Stimulated activated CD8-positive, alpha-beta memory T cell treated with anti-CD3 and anti-CD28 coated beads, Interleukin-15, amount 100 ng/mL, for 4 hours (primary cell): ENCODE measurements around the gene UBD.

ENCODE experiments used
- DNase-seq, 2 donors: peaks; one replicate each; pipeline ENCODE4 v3.0.0-alpha.2; 2020; ENCODE audit warnings: low read depth in 2 of 2

Gene UBD

DNA sequence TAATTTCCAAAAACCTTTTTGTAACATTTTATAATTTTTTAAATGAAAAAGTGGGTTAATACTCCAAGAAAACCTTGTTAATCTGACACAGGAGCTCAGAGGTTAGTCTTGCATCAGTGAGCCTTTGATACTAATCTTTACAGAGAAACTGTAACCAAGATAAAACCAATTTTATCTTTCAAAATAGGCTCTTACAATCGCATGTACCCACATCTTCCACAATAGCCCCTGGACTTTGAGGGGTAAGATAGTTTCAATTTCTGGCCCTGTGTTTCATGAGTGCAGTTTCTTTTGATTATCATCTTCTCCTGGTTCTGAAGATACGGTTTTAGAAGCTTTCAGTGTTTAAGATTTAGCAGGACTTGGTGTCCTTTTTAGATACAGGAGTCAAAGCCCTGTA is 37.3 kb downstream of the UBD start:
- DNase-seq = no peak

DNA sequence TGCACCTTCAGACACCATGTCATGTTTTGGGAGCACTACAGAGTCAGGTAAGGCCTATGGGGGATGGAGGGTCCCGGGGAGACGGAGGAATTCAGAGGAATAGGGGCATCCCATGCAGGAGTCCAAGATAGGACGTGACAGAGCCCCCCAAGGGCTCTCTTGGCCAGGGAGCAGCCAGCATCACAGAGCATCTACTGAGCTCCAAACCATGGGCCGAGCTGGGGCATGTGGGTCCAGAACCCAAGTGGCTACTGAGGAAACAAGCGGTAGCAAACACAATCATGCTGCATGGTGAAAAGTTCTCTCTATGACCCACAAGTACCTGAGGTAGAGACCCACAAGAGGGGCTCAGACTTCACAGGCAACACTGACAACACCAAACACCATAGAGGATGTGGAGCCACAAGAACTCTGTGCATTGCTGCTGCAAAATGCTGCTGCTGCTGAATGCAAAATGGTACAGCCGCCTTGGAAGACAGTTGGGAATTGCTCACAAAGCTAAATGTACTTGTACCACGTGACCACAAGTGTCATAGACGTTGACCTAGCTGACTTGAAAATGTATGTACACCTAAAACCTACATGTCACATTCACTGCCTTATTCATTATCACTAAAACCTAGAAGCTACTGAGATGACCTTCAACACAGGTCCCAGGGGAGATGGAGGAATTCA is 38.4 kb downstream of the UBD start:
- no peak for DNase-seq

DNA sequence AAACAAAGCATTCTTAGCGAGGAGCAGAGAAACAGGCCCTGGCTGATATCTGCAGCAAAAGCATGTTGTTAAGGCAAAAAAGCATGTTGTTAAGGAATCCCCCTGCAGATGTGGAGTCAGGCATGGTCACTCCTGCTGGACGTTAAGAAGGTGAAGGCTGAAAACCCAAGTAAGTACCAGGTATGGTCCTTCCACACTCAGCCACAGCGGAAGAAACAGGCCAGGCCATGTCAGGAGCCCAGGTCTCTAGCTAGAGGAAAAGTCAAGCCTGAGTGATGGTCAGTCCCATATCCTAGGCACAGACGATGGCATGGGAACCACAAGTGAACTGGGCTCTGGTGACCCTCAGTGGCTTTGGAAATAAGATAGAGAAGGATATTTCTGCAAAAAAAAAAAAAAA is 39.3 kb downstream of the UBD start:
- no peak for DNase-seq

DNA sequence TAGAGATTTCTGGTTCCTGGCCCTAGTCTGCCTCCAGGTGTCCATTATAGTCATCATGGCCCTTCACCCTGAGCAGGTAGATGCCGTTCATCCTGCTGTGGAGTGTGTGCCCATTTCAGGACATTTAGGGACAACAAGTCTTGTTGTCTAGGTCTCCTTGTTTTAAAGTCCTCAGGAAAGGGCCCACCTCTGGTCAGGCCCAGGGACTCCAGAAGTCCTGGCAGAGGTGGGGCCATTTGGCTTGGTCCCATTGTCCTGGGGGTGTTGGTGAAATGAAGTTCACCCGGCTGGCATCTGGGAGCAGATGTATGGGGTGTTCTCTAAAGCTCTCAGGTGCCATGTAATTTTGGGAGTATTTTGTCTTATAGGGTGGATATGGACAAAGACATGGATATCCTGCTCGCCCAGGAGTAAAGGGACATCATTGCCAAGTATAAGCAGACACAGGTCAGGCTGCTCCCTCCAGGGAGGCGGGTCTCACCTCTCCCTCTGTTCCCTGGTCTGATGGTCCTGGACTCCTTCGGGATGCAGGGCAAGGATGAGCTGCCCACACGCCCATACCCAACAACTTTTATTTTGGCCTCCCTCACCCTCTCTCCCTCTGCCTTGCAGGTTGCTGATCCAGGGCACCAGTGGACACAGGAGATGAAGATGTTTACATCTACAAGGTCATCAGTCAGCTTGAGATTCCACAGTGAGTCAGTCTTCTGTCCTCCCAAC is 40.1 kb downstream of the UBD start:
- DNase-seq = no peak

DNA sequence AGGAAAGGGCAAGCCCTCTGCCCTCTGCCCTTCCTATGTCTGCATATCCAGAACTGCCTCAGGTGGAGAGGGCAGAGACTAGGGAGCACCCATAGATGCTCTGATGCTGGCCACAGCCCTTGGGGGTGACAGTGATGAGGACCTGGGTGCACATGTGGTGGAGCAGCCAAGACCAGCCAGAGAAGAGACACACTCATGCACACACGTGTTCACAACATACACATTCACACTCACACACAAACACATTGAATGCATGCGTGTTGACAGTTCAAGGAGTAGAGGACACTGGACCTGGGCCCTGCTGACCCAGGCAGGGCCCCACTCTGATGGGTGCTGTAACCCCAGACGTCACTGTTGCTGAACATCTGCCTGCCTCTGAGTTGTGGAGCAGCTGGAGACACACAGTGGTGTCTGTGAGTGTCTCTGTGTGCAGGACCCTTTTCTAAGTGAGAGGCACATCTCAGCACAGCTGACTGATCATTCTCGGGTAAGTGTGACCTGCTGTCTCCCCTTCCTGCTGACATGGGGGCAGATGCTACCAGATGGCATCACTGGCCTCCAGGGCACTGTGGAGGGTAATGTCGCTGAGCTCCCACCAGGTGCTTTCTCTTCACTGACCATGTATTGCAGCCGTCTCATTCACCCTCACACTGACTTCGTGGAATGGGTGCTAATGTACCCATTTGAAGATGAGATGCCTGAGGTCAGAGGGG is 41.6 kb downstream of the UBD start:
- DNase-seq = no peak

DNA sequence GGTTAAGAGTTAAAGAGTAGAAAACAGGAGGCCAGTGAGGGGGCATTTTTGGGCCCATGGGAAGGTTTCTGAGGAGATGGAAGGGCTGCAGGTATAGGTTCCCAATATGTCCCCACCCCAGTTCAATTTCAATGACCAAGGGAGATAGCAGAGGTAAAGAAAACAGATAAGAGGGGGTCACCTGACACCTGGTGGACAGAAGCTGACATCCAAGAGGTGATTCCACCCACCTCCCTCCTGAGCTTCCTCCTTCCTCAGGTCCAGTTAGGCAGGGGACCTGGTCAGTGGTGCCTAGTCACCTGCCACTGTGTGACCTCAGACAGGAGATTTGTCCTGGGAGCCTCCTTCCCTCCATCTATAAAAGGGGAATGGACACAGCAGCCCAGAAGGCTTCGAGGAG is 42.3 kb downstream of the UBD start:
- no peak for DNase-seq

DNA sequence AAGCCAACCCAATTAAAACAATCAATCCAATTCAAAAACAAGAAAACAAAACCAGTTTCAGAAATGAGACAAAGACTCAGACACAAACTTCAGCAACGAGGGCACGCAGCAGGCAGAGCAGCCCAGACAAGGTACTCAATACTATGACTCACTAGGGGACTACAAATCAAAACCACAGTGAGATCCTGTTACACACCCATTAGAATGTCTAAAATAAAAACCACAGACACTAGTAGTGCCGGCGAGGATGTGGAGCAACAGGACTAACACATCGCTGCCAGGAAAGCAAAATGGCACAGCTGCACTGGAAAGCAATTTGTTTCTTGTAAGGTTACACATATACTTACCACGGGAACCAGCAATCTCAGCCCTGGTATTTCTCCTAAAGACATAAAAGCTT is 43.4 kb downstream of the UBD start:
- no peak for DNase-seq

DNA sequence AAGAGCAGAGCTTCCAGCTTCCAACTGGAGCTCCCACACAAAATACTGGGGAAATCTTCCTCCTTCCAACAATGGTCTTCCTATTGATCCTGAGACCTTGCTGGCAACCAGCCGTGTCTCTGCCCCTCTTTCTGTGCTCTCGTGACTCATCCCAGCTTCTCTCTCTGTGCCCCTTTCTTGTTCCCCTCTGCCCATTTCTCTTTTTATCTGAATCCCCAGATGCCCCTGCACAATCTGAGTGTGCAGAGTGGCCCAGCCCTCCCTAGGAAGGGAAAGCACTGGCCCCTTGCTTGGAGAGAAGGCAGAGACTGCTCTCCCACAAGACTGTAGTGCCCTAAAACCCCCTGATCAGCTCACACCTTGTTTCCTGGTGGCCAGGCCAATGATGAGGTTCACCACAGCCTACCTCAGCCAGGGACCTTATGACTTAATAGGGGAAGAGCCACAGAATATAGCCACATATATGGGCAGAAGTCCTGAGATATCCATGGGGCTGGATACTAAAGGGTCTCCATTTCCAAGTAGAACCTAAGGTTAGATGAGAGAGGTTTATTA is 48.7 kb downstream of the UBD start:
- DNase-seq = no peak

DNA sequence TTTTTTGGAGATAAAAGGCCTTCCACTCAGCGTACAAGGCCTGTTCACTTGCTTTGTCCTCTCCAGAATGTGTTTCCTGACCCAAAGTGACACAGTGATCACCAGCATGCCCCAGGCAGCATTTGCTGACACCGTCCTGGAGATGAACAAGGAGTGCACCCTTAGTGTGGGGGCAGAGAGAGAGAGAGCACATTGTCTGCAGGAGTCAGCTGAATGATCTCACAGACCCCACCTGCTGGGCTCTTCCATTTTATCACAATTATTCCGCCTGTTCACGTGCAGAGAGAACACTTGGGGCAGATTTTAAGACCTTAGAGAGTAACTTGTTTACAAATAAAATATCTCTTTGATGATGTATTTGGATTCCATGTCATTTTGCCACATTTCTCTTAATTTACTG is 49.3 kb downstream of the UBD start:
- no peak for DNase-seq

DNA sequence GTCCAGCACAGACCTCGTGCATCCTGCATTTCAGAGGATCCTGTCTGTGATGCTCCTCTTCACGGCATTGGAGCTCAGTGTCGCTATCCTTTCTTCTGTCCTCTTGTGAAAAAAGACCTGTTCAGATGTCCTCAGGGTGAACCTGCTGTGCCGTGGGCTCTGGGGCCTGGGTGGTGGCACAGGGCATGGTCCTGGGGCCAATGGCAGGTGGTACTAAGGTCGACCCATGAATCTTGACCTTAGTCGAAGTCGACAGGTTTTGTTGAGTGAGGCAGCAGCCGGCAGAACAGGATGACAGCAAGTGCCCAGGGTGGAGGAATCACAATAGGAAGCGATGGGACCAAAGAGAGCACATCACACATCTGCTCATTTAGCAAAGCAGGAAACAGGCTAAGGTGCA is 49.8 kb downstream of the UBD start:
- DNase-seq = no peak

DNA sequence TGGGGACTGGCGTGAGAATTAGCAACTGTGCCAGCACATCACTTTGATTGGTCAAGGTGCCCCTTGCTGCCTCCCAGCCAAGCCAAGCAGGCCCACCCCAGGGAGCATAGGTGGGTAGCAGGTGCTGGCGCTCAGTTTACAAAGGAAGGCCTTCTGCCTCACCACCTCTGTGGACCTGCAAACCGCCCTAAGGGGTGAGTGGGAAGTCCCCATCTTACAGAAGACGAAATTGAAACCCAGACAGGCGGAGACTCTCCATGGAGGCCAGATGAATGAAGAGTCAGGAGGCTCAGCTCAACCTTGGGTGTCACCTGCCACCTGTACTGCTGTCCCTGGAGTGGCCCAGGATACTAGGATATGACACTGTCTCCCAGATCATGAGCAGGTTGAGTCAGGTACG is 50.3 kb downstream of the UBD start:
- no peak for DNase-seq

DNA sequence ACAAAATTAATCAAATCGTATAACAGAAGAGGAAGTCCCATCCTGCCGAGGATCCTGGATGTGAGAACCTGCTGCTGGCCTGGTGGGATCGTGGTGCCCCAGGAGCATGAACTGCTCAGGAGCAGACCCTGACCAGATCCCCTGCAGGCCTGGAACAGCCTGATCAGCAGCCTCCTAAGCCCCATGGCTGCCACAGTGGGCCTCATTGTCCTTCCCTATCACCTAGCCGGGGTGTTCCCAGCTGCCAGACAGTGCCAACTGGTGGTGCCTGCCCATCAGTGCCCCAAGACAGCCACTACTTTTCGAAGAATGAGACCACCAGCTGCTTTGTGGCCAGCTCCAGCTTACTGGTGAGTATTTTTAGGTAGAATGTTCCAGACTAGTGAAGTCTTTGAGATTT is 52.2 kb downstream of the UBD start:
- DNase-seq = no peak

DNA sequence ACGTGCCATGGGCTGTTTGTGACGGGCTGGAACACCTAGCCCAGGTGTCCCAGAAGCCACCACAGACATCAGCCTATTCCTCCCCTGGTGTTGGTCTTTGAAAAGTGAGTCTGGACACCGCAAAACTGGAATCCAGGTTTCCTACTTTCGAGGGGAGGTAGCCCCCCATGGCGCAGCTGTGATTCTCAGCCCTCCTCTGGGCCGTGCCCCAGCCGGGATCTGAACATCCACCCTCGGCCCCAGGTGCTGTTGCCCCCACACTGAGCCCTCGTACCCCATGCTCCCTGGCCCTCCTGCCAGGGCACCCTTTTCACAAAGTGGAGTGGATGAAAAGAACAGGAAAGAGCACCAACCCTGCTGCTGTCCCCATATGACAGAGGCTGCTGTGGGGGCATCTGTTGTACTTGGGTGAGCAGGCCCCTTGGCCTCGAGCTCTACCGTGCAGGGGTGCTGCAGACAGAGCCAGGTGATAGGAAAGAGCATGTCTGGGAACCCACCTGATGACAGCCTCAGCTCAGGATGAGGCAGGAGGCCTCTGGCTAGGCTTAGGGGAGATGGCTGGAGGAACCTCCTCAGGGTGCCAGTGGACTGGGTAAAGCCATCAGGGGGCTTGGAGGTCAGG is 53.0 kb downstream of the UBD start:
- no peak for DNase-seq

DNA sequence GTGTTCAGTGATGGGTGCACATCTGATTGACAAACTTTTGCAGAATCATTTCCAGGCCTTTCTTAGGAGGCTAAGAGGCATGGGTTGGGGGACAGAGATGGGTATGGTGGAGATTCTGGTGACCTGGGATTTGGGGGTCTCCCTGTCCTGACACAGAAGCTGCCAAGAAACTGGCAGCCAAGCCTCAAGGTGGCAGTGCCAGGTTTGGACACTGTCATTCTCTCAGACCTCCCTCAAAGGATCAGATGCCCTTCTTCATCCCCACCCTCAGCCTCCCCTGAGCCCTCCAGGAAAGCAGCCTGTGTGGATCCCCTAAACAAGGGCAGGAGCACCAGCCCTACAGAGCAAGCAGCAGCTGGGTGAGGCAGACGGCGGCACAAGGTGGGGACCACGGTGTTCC is 53.7 kb downstream of the UBD start:
- no peak for DNase-seq
